ENCODE results near the gene MYMX. TPM values are rescaled to one million over a fixed set of nuclear protein-coding genes. Genes with fewer than 3 reads are reported as not detected.

MYMX gene
- total RNA-seq, 2 donors from 2014 or later = not detected

- WGBS = 87% methylated on average over 6 of the region's 6 CpGs
- DNase-seq (ENCODE audit: low spot score) = no peak
These were observed 19.3 kb downstream of the MYMX start for GRCh38 chr6:44235891-44236516.

GRCh38 chr6:44237021-44237812 lies 20.5 kb downstream of the MYMX start:
- peak; percentile 93 for DNase-seq (ENCODE audit: low spot score)
- peak overlapping the region; percentile 58 to 62 for H3K4me3 ChIP-seq
- TF ChIP-seq CTCF (IDR thresholded peaks at IDR 0.05) (no peak), POLR2A (IDR thresholded peaks at IDR 0.05) (peak; percentile 93), POLR2AphosphoS5 (IDR thresholded peaks at IDR 0.05) (peak; percentile 89)
- no peaks in the 10 kb centered on the region for H3K27me3 ChIP-seq (replicated peaks; ENCODE audit: insufficient read depth)
- no peaks in the 10 kb centered on the region for H3K9me3 ChIP-seq
- H3K4me1 ChIP-seq (replicated peaks) = peaks cover 15% of the 10 kb centered on the region
- WGBS = 21% methylated on average over 22 of the region's 22 CpGs
- H3K27ac ChIP-seq = peak overlapping the region; percentile 97 to 98
- H3K36me3 ChIP-seq = no peaks in the 10 kb centered on the region
- intact Hi-C loops (cut with DNase I) = loop anchor here (2.0 kb wide), 1 partner anchor 18 kb away; no protein-coding TSS in a partner anchor

More at GRCh38 chr6:44235891-44236516, 19.3 kb downstream of the MYMX start:
- no peaks in the 10 kb centered on the region for H3K27me3 ChIP-seq (replicated peaks; ENCODE audit: insufficient read depth)
- TF ChIP-seq POLR2A (IDR thresholded peaks at IDR 0.05) (no peak), POLR2AphosphoS5 (IDR thresholded peaks at IDR 0.05) (no peak), CTCF (IDR thresholded peaks at IDR 0.05) (no peak)
- H3K4me1 ChIP-seq (replicated peaks) = peaks cover 15% of the 10 kb centered on the region
- H3K36me3 ChIP-seq = no peaks in the 10 kb centered on the region
- H3K4me3 ChIP-seq = no peak overlapping the region
- intact Hi-C loops (cut with DNase I) = loop anchor here (2.0 kb wide), 1 partner anchor 17 kb away; no protein-coding TSS in a partner anchor
- no peaks in the 10 kb centered on the region for H3K9me3 ChIP-seq
- no peak overlapping the region for H3K27ac ChIP-seq

- WGBS = 3% methylated on average over 42 of the region's 42 CpGs
- peaks cover 15% of the 10 kb centered on the region for H3K4me1 ChIP-seq (replicated peaks)
- intact Hi-C loops (cut with DNase I) = loop anchor here (2.0 kb wide), 1 partner anchor 19 kb away; no protein-coding TSS in a partner anchor
- peak overlapping the region; percentile 58 to 62 for H3K4me3 ChIP-seq
- H3K27ac ChIP-seq = peak overlapping the region; percentile 97 to 98
- TF ChIP-seq POLR2A (IDR thresholded peaks at IDR 0.05) (peak; percentile 6), POLR2AphosphoS5 (IDR thresholded peaks at IDR 0.05) (no peak), CTCF (IDR thresholded peaks at IDR 0.05) (peak; percentile 97 to 99 (median 99))
- H3K9me3 ChIP-seq = no peaks in the 10 kb centered on the region
- H3K36me3 ChIP-seq = no peaks in the 10 kb centered on the region
- no peaks in the 10 kb centered on the region for H3K27me3 ChIP-seq (replicated peaks; ENCODE audit: insufficient read depth)
- peak; percentile 79 for DNase-seq (ENCODE audit: low spot score)
These were observed 21.2 kb downstream of the MYMX start for GRCh38 chr6:44237813-44238433.

- WGBS = 88% methylated on average over 7 of the region's 7 CpGs
- Histone ChIP-seq H3K4me3 (no peak overlapping the region), H3K4me1 (replicated peaks) (peaks cover 15% of the 10 kb centered on the region), H3K27ac (no peak overlapping the region), H3K9me3 (no peaks in the 10 kb centered on the region), H3K27me3 (replicated peaks; ENCODE audit: insufficient read depth) (no peaks in the 10 kb centered on the region), H3K36me3 (no peaks in the 10 kb centered on the region)
- no peak for DNase-seq (ENCODE audit: low spot score)
- TF ChIP-seq POLR2A (IDR thresholded peaks at IDR 0.05) = no peak
- TF ChIP-seq CTCF (IDR thresholded peaks at IDR 0.05) = no peak
- no peak for TF ChIP-seq POLR2AphosphoS5 (IDR thresholded peaks at IDR 0.05)
- intact Hi-C loops (cut with DNase I) = no loop called here
These were observed 22.1 kb downstream of the MYMX start for GRCh38 chr6:44238687-44239350.
